ENCODE measurements around the gene IKBIP.
"Not testable (repeated sequence)": the region's sequence is repeated elsewhere in the genome, so short reads cannot be mapped to it uniquely, and the experiment has no call there.

IKBIP gene

GRCh38 chr12:98579347-98579746, 65.2 kb downstream of the IKBIP start:
- ChIA-PET POLR2A (no interaction called here), CTCF (interaction anchor here (1.1 to 1.6 kb wide), 5 partner anchors 9 to 69 kb away, joined by 3 to 4 read pairs (median 4); no protein-coding TSS in a partner anchor)
- no peaks in the 10 kb centered on the region for H3K9me3 ChIP-seq (ENCODE audit: control extremely low read depth in 1 of 5, control insufficient read depth in 4 of 5, insufficient read depth in 2 of 5, low read depth in 1 of 5, low read length in 4 of 5)
- H3K27ac ChIP-seq (ENCODE audit: insufficient read depth in 1 of 2, low read depth in 1 of 2, low read length in 2 of 2, poor library complexity in 1 of 2, severe bottlenecking in 2 of 2): no peak overlapping the region
- no peak for DNase-seq
- WGBS (ENCODE audit: insufficient coverage): 100% methylated on average over 5 of the region's 5 CpGs
- no peaks in the 10 kb centered on the region for H3K27me3 ChIP-seq (replicated peaks in 2 of 5; ENCODE audit: control insufficient read depth in 4 of 5, insufficient read depth in 5 of 5, low read length in 4 of 5)
- peaks cover 0 to 4% (median 0%) of the 10 kb centered on the region in 4 experiments for H3K4me1 ChIP-seq (ENCODE audit: control extremely low read depth in 1 of 4, control insufficient read depth in 4 of 4, insufficient read depth in 4 of 4, low read length in 3 of 4)
- no peaks in the 10 kb centered on the region for H3K36me3 ChIP-seq (ENCODE audit: control insufficient read depth in 4 of 4, insufficient read depth in 4 of 4, low read length in 3 of 4)
- no peak overlapping the region for H3K4me3 ChIP-seq (ENCODE audit: control insufficient read depth in 1 of 7, extremely low read depth in 1 of 7, insufficient read depth in 4 of 7, low read depth in 2 of 7, low read length in 6 of 7)

GRCh38 chr12:98578821-98579220, 65.8 kb downstream of the IKBIP start:
- DNase-seq: peak in 2 of 3 donors; percentile 57 to 65
- H3K9me3 ChIP-seq (ENCODE audit: control extremely low read depth in 1 of 5, control insufficient read depth in 4 of 5, insufficient read depth in 2 of 5, low read depth in 1 of 5, low read length in 4 of 5): no peaks in the 10 kb centered on the region
- POLR2A ChIA-PET: no interaction called here
- peaks cover 0 to 4% (median 0%) of the 10 kb centered on the region in 4 experiments for H3K4me1 ChIP-seq (ENCODE audit: control extremely low read depth in 1 of 4, control insufficient read depth in 4 of 4, insufficient read depth in 4 of 4, low read length in 3 of 4)
- H3K4me3 ChIP-seq (ENCODE audit: control insufficient read depth in 1 of 7, extremely low read depth in 1 of 7, insufficient read depth in 4 of 7, low read depth in 2 of 7, low read length in 6 of 7): no peak overlapping the region
- CTCF ChIA-PET: interaction anchor here (1.1 to 1.6 kb wide), 4 partner anchors 8 to 69 kb away, joined by 3 to 4 read pairs (median 4); no protein-coding TSS in a partner anchor
- no CpG with 5 or more reads among the region's 2 CpGs for WGBS (ENCODE audit: insufficient coverage)
- H3K36me3 ChIP-seq (ENCODE audit: control insufficient read depth in 4 of 4, insufficient read depth in 4 of 4, low read length in 3 of 4): no peaks in the 10 kb centered on the region
- H3K27ac ChIP-seq (ENCODE audit: insufficient read depth in 1 of 2, low read depth in 1 of 2, low read length in 2 of 2, poor library complexity in 1 of 2, severe bottlenecking in 2 of 2): no peak overlapping the region
- no peaks in the 10 kb centered on the region for H3K27me3 ChIP-seq (replicated peaks in 2 of 5; ENCODE audit: control insufficient read depth in 4 of 5, insufficient read depth in 5 of 5, low read length in 4 of 5)

- Histone ChIP-seq H3K4me3 (ENCODE audit: control insufficient read depth in 1 of 7, extremely low read depth in 1 of 7, insufficient read depth in 4 of 7, low read depth in 2 of 7, low read length in 6 of 7) (no peak overlapping the region), H3K9me3 (ENCODE audit: control extremely low read depth in 1 of 5, control insufficient read depth in 4 of 5, insufficient read depth in 2 of 5, low read depth in 1 of 5, low read length in 4 of 5) (no peaks in the 10 kb centered on the region), H3K4me1 (ENCODE audit: control extremely low read depth in 1 of 4, control insufficient read depth in 4 of 4, insufficient read depth in 4 of 4, low read length in 3 of 4) (peaks cover 0 to 4% (median 0%) of the 10 kb centered on the region in 4 experiments), H3K36me3 (ENCODE audit: control insufficient read depth in 4 of 4, insufficient read depth in 4 of 4, low read length in 3 of 4) (no peaks in the 10 kb centered on the region), H3K27me3 (replicated peaks in 2 of 5; ENCODE audit: control insufficient read depth in 4 of 5, insufficient read depth in 5 of 5, low read length in 4 of 5) (no peaks in the 10 kb centered on the region), H3K27ac (ENCODE audit: insufficient read depth in 1 of 2, low read depth in 1 of 2, low read length in 2 of 2, poor library complexity in 1 of 2, severe bottlenecking in 2 of 2) (no peak overlapping the region)
- ChIA-PET CTCF (interaction anchor here (1.1 to 1.6 kb wide), 4 partner anchors 8 to 70 kb away, joined by 3 to 4 read pairs (median 4); no protein-coding TSS in a partner anchor), POLR2A (no interaction called here)
- no CpG with 5 or more reads among the region's 1 CpG for WGBS (ENCODE audit: insufficient coverage)
- no peak for DNase-seq
Measured at GRCh38 chr12:98578392-98578791, 66.2 kb downstream of the IKBIP start.

- DNase-seq; POLR2A ChIA-PET; H3K9me3 ChIP-seq (ENCODE audit: control extremely low read depth in 1 of 5, control insufficient read depth in 4 of 5, insufficient read depth in 2 of 5, low read depth in 1 of 5, low read length in 4 of 5); CTCF ChIA-PET; H3K27ac ChIP-seq (ENCODE audit: insufficient read depth in 1 of 2, low read depth in 1 of 2, low read length in 2 of 2, poor library complexity in 1 of 2, severe bottlenecking in 2 of 2); H3K27me3 ChIP-seq (replicated peaks in 2 of 5; ENCODE audit: control insufficient read depth in 4 of 5, insufficient read depth in 5 of 5, low read length in 4 of 5); H3K4me1 ChIP-seq (ENCODE audit: control extremely low read depth in 1 of 4, control insufficient read depth in 4 of 4, insufficient read depth in 4 of 4, low read length in 3 of 4); H3K4me3 ChIP-seq (ENCODE audit: control insufficient read depth in 1 of 7, extremely low read depth in 1 of 7, insufficient read depth in 4 of 7, low read depth in 2 of 7, low read length in 6 of 7); H3K36me3 ChIP-seq (ENCODE audit: control insufficient read depth in 4 of 4, insufficient read depth in 4 of 4, low read length in 3 of 4): not testable (repeated sequence)
- no CpG with 5 or more reads among the region's 2 CpGs for WGBS (ENCODE audit: insufficient coverage)
Measured at GRCh38 chr12:98576795-98577194, 67.8 kb downstream of the IKBIP start.

- POLR2A ChIA-PET: no interaction called here
Measured at GRCh38 chr12:98575013-98575412, 69.6 kb downstream of the IKBIP start.

More at GRCh38 chr12:98575013-98575412, 69.6 kb downstream of the IKBIP start:
- H3K9me3 ChIP-seq (ENCODE audit: control extremely low read depth in 1 of 5, control insufficient read depth in 4 of 5, insufficient read depth in 2 of 5, low read depth in 1 of 5, low read length in 4 of 5): no peaks in the 10 kb centered on the region
- no peak overlapping the region for H3K4me3 ChIP-seq (ENCODE audit: control insufficient read depth in 1 of 7, extremely low read depth in 1 of 7, insufficient read depth in 4 of 7, low read depth in 2 of 7, low read length in 6 of 7)
- WGBS (ENCODE audit: insufficient coverage): no CpG with 5 or more reads among the region's 4 CpGs
- no peak overlapping the region for H3K27ac ChIP-seq (ENCODE audit: insufficient read depth in 1 of 2, low read depth in 1 of 2, low read length in 2 of 2, poor library complexity in 1 of 2, severe bottlenecking in 2 of 2)
- H3K4me1 ChIP-seq (ENCODE audit: control extremely low read depth in 1 of 4, control insufficient read depth in 4 of 4, insufficient read depth in 4 of 4, low read length in 3 of 4): peaks cover 0 to 4% (median 0%) of the 10 kb centered on the region in 4 experiments
- CTCF ChIA-PET: interaction anchor here (0.6 to 1.6 kb wide), 5 partner anchors 8 to 1636 kb away, joined by 3 to 6 read pairs (median 4); no protein-coding TSS in a partner anchor
- DNase-seq: no peak
- H3K27me3 ChIP-seq (replicated peaks in 2 of 5; ENCODE audit: control insufficient read depth in 4 of 5, insufficient read depth in 5 of 5, low read length in 4 of 5): no peaks in the 10 kb centered on the region
- no peaks in the 10 kb centered on the region for H3K36me3 ChIP-seq (ENCODE audit: control insufficient read depth in 4 of 4, insufficient read depth in 4 of 4, low read length in 3 of 4)

Data from common myeloid progenitor, CD34-positive (primary cell).